ENCODE results near the gene AAR2. TPM values are rescaled to one million over a fixed set of nuclear protein-coding genes. Genes with fewer than 3 reads are reported as not detected.

Gene AAR2
- total RNA-seq, 4 donors from 2014 or later = 18.7 to 25.5 (median 24.1) TPM

GRCh38 chr20:36264426-36265246 lies 28.4 kb downstream of the AAR2 start:
- H3K4me3 ChIP-seq = no peak overlapping the region
- DNase-seq = no peak
- H3K27me3 ChIP-seq = no peaks in the 10 kb centered on the region
- in situ Hi-C loops (cut with MboI; ENCODE audit: low pct_ligation_motif_present in 1 of 4, low pct_unique_long_range_greater_than_20kb in 1 of 4, low sequenced_read_pairs in 3 of 4) = no loop called here
- no peaks in the 10 kb centered on the region for H3K4me1 ChIP-seq
- no peak overlapping the region for H3K27ac ChIP-seq
- H3K36me3 ChIP-seq = no peaks in the 10 kb centered on the region
- intact Hi-C loops (cut with DNase I; ENCODE audit: low total_unique reads) = no loop called here
- no peak for TF ChIP-seq EP300 (IDR thresholded peaks at IDR 0.05; ENCODE audit: low read depth)
- TF ChIP-seq CTCF (IDR thresholded peaks at IDR 0.05) = no peak
- no peak for TF ChIP-seq POLR2AphosphoS5 (IDR thresholded peaks at IDR 0.05)
- no peak for TF ChIP-seq POLR2A (IDR thresholded peaks at IDR 0.05)
- no peaks in the 10 kb centered on the region for H3K9me3 ChIP-seq
- 88 to 94% methylated on average over 7 to 20 of the region's 20 CpGs for WGBS, 2 donors (ENCODE audit: low coverage in 1 of 2)

GRCh38 chr20:36266189-36266588 lies 29.9 kb downstream of the AAR2 start:
- in situ Hi-C loops (cut with MboI; ENCODE audit: low pct_ligation_motif_present in 1 of 4, low pct_unique_long_range_greater_than_20kb in 1 of 4, low sequenced_read_pairs in 3 of 4) = no loop called here
- 83% methylated on average over 6 of the region's 6 CpGs; no CpG with 5 or more reads in 1 of the 2 donors for WGBS, 2 donors (ENCODE audit: low coverage in 1 of 2)
- no peak for TF ChIP-seq POLR2AphosphoS5 (IDR thresholded peaks at IDR 0.05)
- no peak for TF ChIP-seq POLR2A (IDR thresholded peaks at IDR 0.05)
- no peak for TF ChIP-seq CTCF (IDR thresholded peaks at IDR 0.05)
- no peak for TF ChIP-seq EP300 (IDR thresholded peaks at IDR 0.05; ENCODE audit: low read depth)
- intact Hi-C loops (cut with DNase I; ENCODE audit: low total_unique reads) = no loop called here
- H3K4me1 ChIP-seq = no peaks in the 10 kb centered on the region
- no peaks in the 10 kb centered on the region for H3K27me3 ChIP-seq
- no peak overlapping the region for H3K4me3 ChIP-seq
- H3K27ac ChIP-seq = no peak overlapping the region
- no peaks in the 10 kb centered on the region for H3K9me3 ChIP-seq
- H3K36me3 ChIP-seq = no peaks in the 10 kb centered on the region
- no peak for DNase-seq

- no peaks in the 10 kb centered on the region for H3K4me1 ChIP-seq
- TF ChIP-seq EP300 (IDR thresholded peaks at IDR 0.05; ENCODE audit: low read depth) (no peak), POLR2A (IDR thresholded peaks at IDR 0.05) (no peak), POLR2AphosphoS5 (IDR thresholded peaks at IDR 0.05) (no peak), CTCF (IDR thresholded peaks at IDR 0.05) (no peak)
- in situ Hi-C loops (cut with MboI; ENCODE audit: low pct_ligation_motif_present in 1 of 4, low pct_unique_long_range_greater_than_20kb in 1 of 4, low sequenced_read_pairs in 3 of 4) = no loop called here
- WGBS, 2 donors (ENCODE audit: low coverage in 1 of 2) = 85% methylated on average over 24 of the region's 24 CpGs; no CpG with 5 or more reads in 1 of the 2 donors
- peaks cover 2% of the 10 kb centered on the region for H3K27me3 ChIP-seq
- H3K4me3 ChIP-seq = no peak overlapping the region
- H3K27ac ChIP-seq = no peak overlapping the region
- no peak for DNase-seq
- intact Hi-C loops (cut with DNase I; ENCODE audit: low total_unique reads) = no loop called here
- H3K9me3 ChIP-seq = no peaks in the 10 kb centered on the region
- no peaks in the 10 kb centered on the region for H3K36me3 ChIP-seq
These were observed 31.5 kb downstream of the AAR2 start for GRCh38 chr20:36267605-36268381.

Measured in transverse colon (tissue), 4 donors.